Activated naive CD4-positive, alpha-beta T cell treated with anti-CD3 and anti-CD28 coated beads, Interleukin-2, amount 50 U/mL, for 24 hours (primary cell): ENCODE data around the gene VPS26B.
A peak's percentile ranks its signal among the peaks of the same experiment; 100 is the strongest.
"Not testable (repeated sequence)": the region's sequence is repeated elsewhere in the genome, so short reads cannot be mapped to it uniquely, and the experiment has no call there.

ENCODE experiments used
- H3K27ac Mint-ChIP-seq: one replicate; pipeline ENCODE4 v1.8.0; 2021; ENCODE audit warnings: mild to moderate bottlenecking, mixed read lengths
- H3K27me3 Mint-ChIP-seq: one replicate; pipeline ENCODE4 v1.8.0; 2021; ENCODE audit warnings: mixed read lengths
- H3K36me3 Mint-ChIP-seq: one replicate; pipeline ENCODE4 v1.8.0; 2021; ENCODE audit warnings: mixed read lengths
- H3K4me1 Mint-ChIP-seq: one replicate; pipeline ENCODE4 v1.8.0; 2021; ENCODE audit warnings: mixed read lengths
- H3K4me3 Mint-ChIP-seq: one replicate; pipeline ENCODE4 v1.8.0; 2021; ENCODE audit warnings: mild to moderate bottlenecking, mixed read lengths
- H3K9me3 Mint-ChIP-seq: one replicate; pipeline ENCODE4 v1.8.0; 2021; ENCODE audit warnings: mixed read lengths

Gene VPS26B

GRCh38 chr11:134277183-134278001 lies 52.9 kb downstream of the VPS26B start:
- H3K36me3 Mint-ChIP-seq: peaks cover 3% of the 10 kb centered on the region
- no peaks in the 10 kb centered on the region for H3K9me3 Mint-ChIP-seq
- H3K27me3 Mint-ChIP-seq: peaks cover 3% of the 10 kb centered on the region
- H3K4me3 Mint-ChIP-seq: peak overlapping the region; percentile 89
- H3K27ac Mint-ChIP-seq: peak overlapping the region; percentile 74
- H3K4me1 Mint-ChIP-seq: peaks cover 40% of the 10 kb centered on the region

GRCh38 chr11:134278356-134278755 lies 53.9 kb downstream of the VPS26B start:
- peaks cover 3% of the 10 kb centered on the region for H3K36me3 Mint-ChIP-seq
- no peak overlapping the region for H3K4me3 Mint-ChIP-seq
- H3K9me3 Mint-ChIP-seq: no peaks in the 10 kb centered on the region
- peaks cover 32% of the 10 kb centered on the region for H3K4me1 Mint-ChIP-seq
- no peak overlapping the region for H3K27ac Mint-ChIP-seq
- H3K27me3 Mint-ChIP-seq: peaks cover 3% of the 10 kb centered on the region

GRCh38 chr11:134281635-134282034 lies 57.2 kb downstream of the VPS26B start:
- not testable (repeated sequence) for H3K4me1 Mint-ChIP-seq, H3K27ac Mint-ChIP-seq, H3K36me3 Mint-ChIP-seq, H3K9me3 Mint-ChIP-seq, H3K27me3 Mint-ChIP-seq, H3K4me3 Mint-ChIP-seq

- Mint-ChIP-seq H3K27me3 (no peaks in the 10 kb centered on the region), H3K9me3 (no peaks in the 10 kb centered on the region), H3K27ac (no peak overlapping the region), H3K36me3 (peaks cover 3% of the 10 kb centered on the region), H3K4me1 (peaks cover 4% of the 10 kb centered on the region), H3K4me3 (no peak overlapping the region)
Observed at GRCh38 chr11:134282121-134283045, 57.9 kb downstream of the VPS26B start.

- H3K4me3 Mint-ChIP-seq: no peak overlapping the region
- H3K4me1 Mint-ChIP-seq: peaks cover 4% of the 10 kb centered on the region
- peaks cover 3% of the 10 kb centered on the region for H3K36me3 Mint-ChIP-seq
- no peaks in the 10 kb centered on the region for H3K9me3 Mint-ChIP-seq
- H3K27ac Mint-ChIP-seq: no peak overlapping the region
- H3K27me3 Mint-ChIP-seq: no peaks in the 10 kb centered on the region
Observed at GRCh38 chr11:134283461-134284230, 59.2 kb downstream of the VPS26B start.

GRCh38 chr11:134284349-134284748 lies 59.9 kb downstream of the VPS26B start:
- not testable (repeated sequence) for H3K36me3 Mint-ChIP-seq, H3K27ac Mint-ChIP-seq

GRCh38 chr11:134287561-134287960 lies 63.1 kb downstream of the VPS26B start:
- Mint-ChIP-seq H3K9me3 (no peaks in the 10 kb centered on the region), H3K27me3 (no peaks in the 10 kb centered on the region), H3K4me1 (no peaks in the 10 kb centered on the region), H3K4me3 (no peak overlapping the region), H3K36me3 (no peaks in the 10 kb centered on the region), H3K27ac (no peak overlapping the region)

More at GRCh38 chr11:134284349-134284748, 59.9 kb downstream of the VPS26B start:
- H3K4me1 Mint-ChIP-seq, H3K27me3 Mint-ChIP-seq, H3K4me3 Mint-ChIP-seq, H3K9me3 Mint-ChIP-seq: not testable (repeated sequence)

- Mint-ChIP-seq H3K9me3 (no peaks in the 10 kb centered on the region), H3K27me3 (no peaks in the 10 kb centered on the region), H3K4me1 (no peaks in the 10 kb centered on the region), H3K27ac (no peak overlapping the region), H3K4me3 (no peak overlapping the region), H3K36me3 (no peaks in the 10 kb centered on the region)
Observed at GRCh38 chr11:134288486-134288885, 64.0 kb downstream of the VPS26B start.

GRCh38 chr11:134289167-134289566 lies 64.7 kb downstream of the VPS26B start:
- H3K27ac Mint-ChIP-seq: no peak overlapping the region
- H3K4me3 Mint-ChIP-seq: no peak overlapping the region
- no peaks in the 10 kb centered on the region for H3K27me3 Mint-ChIP-seq
- no peaks in the 10 kb centered on the region for H3K4me1 Mint-ChIP-seq
- H3K9me3 Mint-ChIP-seq: no peaks in the 10 kb centered on the region
- H3K36me3 Mint-ChIP-seq: no peaks in the 10 kb centered on the region

- no peak overlapping the region for H3K27ac Mint-ChIP-seq
- H3K27me3 Mint-ChIP-seq: no peaks in the 10 kb centered on the region
- no peak overlapping the region for H3K4me3 Mint-ChIP-seq
- H3K4me1 Mint-ChIP-seq: no peaks in the 10 kb centered on the region
- no peaks in the 10 kb centered on the region for H3K9me3 Mint-ChIP-seq
- H3K36me3 Mint-ChIP-seq: no peaks in the 10 kb centered on the region
Observed at GRCh38 chr11:134289789-134290188, 65.3 kb downstream of the VPS26B start.

GRCh38 chr11:134290646-134291045 lies 66.2 kb downstream of the VPS26B start:
- no peak overlapping the region for H3K4me3 Mint-ChIP-seq
- no peaks in the 10 kb centered on the region for H3K27me3 Mint-ChIP-seq
- no peaks in the 10 kb centered on the region for H3K9me3 Mint-ChIP-seq
- H3K4me1 Mint-ChIP-seq: no peaks in the 10 kb centered on the region
- peak overlapping the region; percentile 19 for H3K27ac Mint-ChIP-seq
- H3K36me3 Mint-ChIP-seq: no peaks in the 10 kb centered on the region

GRCh38 chr11:134291196-134291595 lies 66.7 kb downstream of the VPS26B start:
- Mint-ChIP-seq H3K4me3 (no peak overlapping the region), H3K27me3 (no peaks in the 10 kb centered on the region), H3K36me3 (no peaks in the 10 kb centered on the region), H3K27ac (peak overlapping the region; percentile 19), H3K4me1 (no peaks in the 10 kb centered on the region), H3K9me3 (no peaks in the 10 kb centered on the region)

- H3K9me3 Mint-ChIP-seq: no peaks in the 10 kb centered on the region
- H3K4me1 Mint-ChIP-seq: no peaks in the 10 kb centered on the region
- H3K4me3 Mint-ChIP-seq: no peak overlapping the region
- H3K36me3 Mint-ChIP-seq: no peaks in the 10 kb centered on the region
- no peaks in the 10 kb centered on the region for H3K27me3 Mint-ChIP-seq
- no peak overlapping the region for H3K27ac Mint-ChIP-seq
Observed at GRCh38 chr11:134292661-134293060, 68.2 kb downstream of the VPS26B start.

GRCh38 chr11:134293119-134294113 lies 68.9 kb downstream of the VPS26B start:
- Mint-ChIP-seq H3K4me3 (no peak overlapping the region), H3K36me3 (no peaks in the 10 kb centered on the region), H3K27me3 (no peaks in the 10 kb centered on the region), H3K27ac (no peak overlapping the region), H3K9me3 (no peaks in the 10 kb centered on the region), H3K4me1 (no peaks in the 10 kb centered on the region)
